H9 (cell line): ENCODE results near the gene SMIM23. TPM values are rescaled to one million over a fixed set of nuclear protein-coding genes. Genes with fewer than 3 reads are reported as not detected.

Source experiments
- DNase-seq: peaks from one replicate; pipeline ENCODE4 v3.0.0-alpha.2; 2017
- H2AFZ ChIP-seq: one replicate; pipeline ENCODE4 v1.6.1; 2013; ENCODE audit warnings: mild to moderate bottlenecking, low read length, control low read depth, moderate library complexity
- H2AK5ac ChIP-seq: 2 replicates; pipeline ENCODE4 v1.6.1; 2013; ENCODE audit warnings: low read length, control low read depth, mixed read lengths; ENCODE audit not compliant: insufficient read length
- H2BK120ac ChIP-seq: one replicate; pipeline ENCODE4 v1.6.1; 2013; ENCODE audit warnings: low read depth, mild to moderate bottlenecking, low read length, control low read depth, inconsistent platforms; ENCODE audit not compliant: poor library complexity, severe bottlenecking
- H2BK12ac ChIP-seq: 2 replicates; pipeline ENCODE4 v1.6.1; 2013; ENCODE audit warnings: low read length, control low read depth, mixed read lengths, low read depth; ENCODE audit not compliant: insufficient read length
- H2BK15ac ChIP-seq: 2 replicates; pipeline ENCODE4 v1.6.1; 2013; ENCODE audit warnings: low read depth, low read length, control low read depth
- H2BK20ac ChIP-seq: one replicate; pipeline ENCODE4 v1.6.1; 2013; ENCODE audit warnings: low read depth, mild to moderate bottlenecking, low read length, control low read depth, inconsistent platforms; ENCODE audit not compliant: poor library complexity, severe bottlenecking
- H2BK5ac ChIP-seq: 2 replicates; pipeline ENCODE4 v1.6.1; 2013; ENCODE audit warnings: low read length, control low read depth, mixed read lengths; ENCODE audit not compliant: insufficient read length
- H3K14ac ChIP-seq: 2 replicates; pipeline ENCODE4 v1.6.1; 2013; ENCODE audit warnings: low read length, control low read depth; ENCODE audit not compliant: insufficient read depth
- H3K18ac ChIP-seq: 2 replicates; pipeline ENCODE4 v1.6.1; 2013; ENCODE audit warnings: low read depth, mild to moderate bottlenecking, mixed read lengths, low read length, control low read depth; ENCODE audit not compliant: insufficient read length
- H3K23ac ChIP-seq: 2 replicates; pipeline ENCODE4 v1.6.1; 2013; ENCODE audit warnings: low read length, control low read depth, mixed read lengths, low read depth; ENCODE audit not compliant: insufficient read length
- H3K23me2 ChIP-seq: 2 replicates; pipeline ENCODE4 v1.6.1; 2013; ENCODE audit warnings: low read depth, mild to moderate bottlenecking, mixed read lengths, low read length, control low read depth; ENCODE audit not compliant: insufficient read length, poor library complexity, severe bottlenecking
- H3K27ac ChIP-seq: 2 replicates; pipeline ENCODE4 v1.5.1; 2013; ENCODE audit warnings: low read length, control low read depth, mixed read lengths, low read depth; ENCODE audit not compliant: insufficient read length
- H3K27me3 ChIP-seq: 2 replicates; pipeline ENCODE4 v1.6.1; 2013; ENCODE audit warnings: low read length, control low read depth, inconsistent platforms; ENCODE audit not compliant: insufficient read depth
- H3K4ac ChIP-seq: 2 replicates; pipeline ENCODE4 v1.6.1; 2013; ENCODE audit warnings: low read depth, mild to moderate bottlenecking, control low read depth, inconsistent platforms, low read length, moderate library complexity
- H3K4me1 ChIP-seq: 2 replicates; pipeline ENCODE4 v1.6.1; 2013; ENCODE audit warnings: low read length, control low read depth, inconsistent platforms; ENCODE audit not compliant: insufficient read depth
- H3K4me2 ChIP-seq: 2 replicates; pipeline ENCODE4 v1.6.1; 2013; ENCODE audit warnings: low read length, control low read depth, mixed read lengths; ENCODE audit not compliant: insufficient read length, insufficient read depth
- H3K56ac ChIP-seq: 2 replicates; pipeline ENCODE4 v1.6.1; 2013; ENCODE audit warnings: low read depth, mild to moderate bottlenecking, mixed read lengths, low read length, control low read depth; ENCODE audit not compliant: insufficient read length
- H3K79me1 ChIP-seq: 2 replicates; pipeline ENCODE4 v1.6.1; 2013; ENCODE audit warnings: low read depth, mild to moderate bottlenecking, moderate library complexity, low read length, control low read depth, inconsistent platforms; ENCODE audit not compliant: insufficient read depth, poor library complexity, severe bottlenecking
- H3K79me2 ChIP-seq: 2 replicates; pipeline ENCODE4 v1.6.1; 2013; ENCODE audit warnings: low read length, control low read depth, inconsistent platforms; ENCODE audit not compliant: insufficient read depth
- H3K9ac ChIP-seq: 2 replicates; pipeline ENCODE4 v1.6.1; 2013; ENCODE audit warnings: low read length, control low read depth, mixed read lengths; ENCODE audit not compliant: insufficient read length; ENCODE audit errors: extremely low read depth
- H3K9me3 ChIP-seq: one replicate; pipeline ENCODE4 v1.6.1; 2013; ENCODE audit warnings: low read depth, low read length, inconsistent platforms; ENCODE audit not compliant: control insufficient read depth
- H3T11ph ChIP-seq: one replicate; pipeline ENCODE4 v1.6.1; 2013; ENCODE audit warnings: mild to moderate bottlenecking, low read length, control low read depth, inconsistent platforms
- H4K20me1 ChIP-seq: one replicate; pipeline ENCODE4 v1.6.1; 2013; ENCODE audit not compliant: control insufficient read depth, insufficient read length, insufficient read depth
- H4K5ac ChIP-seq: 2 replicates; pipeline ENCODE4 v1.6.1; 2013; ENCODE audit warnings: low read depth, mild to moderate bottlenecking, mixed read lengths, low read length, control low read depth; ENCODE audit not compliant: insufficient read length
- H4K8ac ChIP-seq: replicated peaks from 2 replicates; pipeline ENCODE4 v1.6.1; 2013; ENCODE audit warnings: low read length, control low read depth, mixed read lengths, low read depth; ENCODE audit not compliant: insufficient read length
- H4K91ac ChIP-seq: 2 replicates; pipeline ENCODE4 v1.6.1; 2013; ENCODE audit warnings: low read depth, mild to moderate bottlenecking, moderate library complexity, mixed read lengths, low read length, control low read depth; ENCODE audit not compliant: insufficient read length
- H3K27ac Mint-ChIP-seq, 3 experiments: 2 replicates in 2 of 3; 3 replicates in 1 of 3; pipeline ENCODE4 v1.8.0; 2020 to 2021; ENCODE audit warnings: mixed read lengths in 3 of 3, mild to moderate bottlenecking in 1 of 3, moderate library complexity in 1 of 3
- H3K27me3 Mint-ChIP-seq: 2 replicates; pipeline ENCODE4 v1.8.0; 2021; ENCODE audit warnings: low read depth, mild to moderate bottlenecking, moderate library complexity, mixed read lengths
- H3K36me3 Mint-ChIP-seq, 3 experiments: 2 replicates in 2 of 3; 3 replicates in 1 of 3; pipeline ENCODE4 v1.8.0; 2020 to 2021; ENCODE audit warnings: low read depth in 3 of 3, mixed read lengths in 3 of 3; ENCODE audit not compliant: insufficient read depth in 1 of 3
- H3K4me1 Mint-ChIP-seq, 2 experiments: 2 replicates each; pipeline ENCODE4 v1.8.0; 2020; ENCODE audit warnings: mixed read lengths in 2 of 2
- H3K4me3 Mint-ChIP-seq, 2 experiments: 2 replicates in 1 of 2; 3 replicates in 1 of 2; pipeline ENCODE4 v1.8.0; 2020 to 2021; ENCODE audit warnings: mild to moderate bottlenecking in 2 of 2, mixed read lengths in 2 of 2, moderate library complexity in 1 of 2
- H3K9me3 Mint-ChIP-seq, 2 experiments: 2 replicates in 1 of 2; 3 replicates in 1 of 2; pipeline ENCODE4 v1.8.0; 2020; ENCODE audit warnings: mild to moderate bottlenecking in 2 of 2, mixed read lengths in 2 of 2, moderate library complexity in 1 of 2
- CTCF ChIP-seq: fragments of 200-600 bp; sonication (generic); conservative IDR thresholded peaks from 3 replicates; pipeline ENCODE4 v1.8.0; 2021; ENCODE audit warnings: antibody characterized with exemption, mild to moderate bottlenecking
- WGBS: extraction: QIAGEN DNeasy Blood & Tissue Kit; methylation state at CpG from one replicate; pipeline ENCODE4 v1.1.7; 2013; ENCODE audit warnings: missing lambda C conversion rate, low lambda C conversion rate, mixed read lengths; ENCODE audit not compliant: insufficient read length; ENCODE audit errors: extremely low coverage; 5-methylcytosine and 5-hydroxymethylcytosine counted together
- total RNA-seq: library from RNA; stranded (reverse); gene quantifications from 2 replicates; pipeline ENCODE4 v1.2.1, GENCODE V29; 2021

The SMIM23 gene
- total RNA-seq, 1 experiment from 2014 or later = not detected

GRCh38 chr5:171759777-171760176 is 25.8 kb upstream of the SMIM23 start:
- no peak overlapping the region for H3K4me2 ChIP-seq
- no peaks in the 10 kb centered on the region for H3K4me1 ChIP-seq
- H3K27ac ChIP-seq = no peak overlapping the region
- Mint-ChIP-seq H3K27ac (no peak overlapping the region), H3K4me1 (no peaks in the 10 kb centered on the region), H3K4me3 (no peak overlapping the region), H3K27me3 (peaks cover 3% of the 10 kb centered on the region), H3K9me3 (no peaks in the 10 kb centered on the region), H3K36me3 (no peaks in the 10 kb centered on the region)
- no peak overlapping the region for H3K14ac ChIP-seq
- no CpG with 5 or more reads among the region's 1 CpG for WGBS
- H3K9me3 ChIP-seq = no peaks in the 10 kb centered on the region
- H3K27me3 ChIP-seq = no peaks in the 10 kb centered on the region
- no peaks in the 10 kb centered on the region for H3K79me1 ChIP-seq
- no peak overlapping the region for H4K8ac ChIP-seq
- no peak overlapping the region for H2BK15ac ChIP-seq
- no peak overlapping the region for H3K23ac ChIP-seq
- H3K56ac ChIP-seq = no peak overlapping the region
- TF ChIP-seq CTCF = no peak
- no peaks in the 10 kb centered on the region for H3K23me2 ChIP-seq
- no peak overlapping the region for H2BK20ac ChIP-seq
- H3K79me2 ChIP-seq = no peaks in the 10 kb centered on the region
- no peak overlapping the region for H2AFZ ChIP-seq
- no peak overlapping the region for H3K9ac ChIP-seq
- no peak overlapping the region for H3K4ac ChIP-seq
- no peak overlapping the region for H2BK5ac ChIP-seq
- no peak overlapping the region for H3K18ac ChIP-seq
- H4K91ac ChIP-seq = no peak overlapping the region
- H2AK5ac ChIP-seq = no peak overlapping the region
- DNase-seq = no peak
- no peak overlapping the region for H2BK12ac ChIP-seq
- no peak overlapping the region for H2BK120ac ChIP-seq
- H4K20me1 ChIP-seq = no peaks in the 10 kb centered on the region
- H4K5ac ChIP-seq = no peak overlapping the region
- H3T11ph ChIP-seq = no peak overlapping the region
